Stimulated activated CD8-positive, alpha-beta memory T cell treated with anti-CD3 and anti-CD28 coated beads, Interleukin-12 subunit alpha, Interleukin-12 subunit beta, amount 100 ng/mL, for 1 hour (primary cell): ENCODE data around the gene EVA1A.

Experiments
- DNase-seq: peaks from one replicate; pipeline ENCODE4 v3.0.0-alpha.2; 2020; ENCODE audit warnings: low read depth

EVA1A gene

GRCh38 chr2:75589391-75590105, 28.8 kb upstream of the EVA1A start:
- no peak for DNase-seq

GRCh38 chr2:75587954-75588587, 27.3 kb upstream of the EVA1A start:
- no peak for DNase-seq

GRCh38 chr2:75586971-75587370, 26.2 kb upstream of the EVA1A start:
- DNase-seq = no peak

- no peak for DNase-seq
These were observed 22.1 kb upstream of the EVA1A start for GRCh38 chr2:75582840-75583239.

GRCh38 chr2:75580606-75581005, 19.9 kb upstream of the EVA1A start:
- no peak for DNase-seq

- no peak for DNase-seq
These were observed 19.4 kb upstream of the EVA1A start for GRCh38 chr2:75580156-75580555.

GRCh38 chr2:75579186-75579585, 18.4 kb upstream of the EVA1A start:
- DNase-seq = no peak

GRCh38 chr2:75577280-75577679, 16.5 kb upstream of the EVA1A start:
- DNase-seq = no peak

GRCh38 chr2:75574106-75574505, 13.4 kb upstream of the EVA1A start:
- DNase-seq = no peak

GRCh38 chr2:75573145-75573878, 12.6 kb upstream of the EVA1A start:
- DNase-seq = no peak

GRCh38 chr2:75571730-75572430, 11.1 kb upstream of the EVA1A start:
- no peak for DNase-seq

GRCh38 chr2:75570948-75571729, 10.4 kb upstream of the EVA1A start:
- no peak for DNase-seq

- no peak for DNase-seq
These were observed 9.5 kb upstream of the EVA1A start for GRCh38 chr2:75570024-75570947.

- DNase-seq = no peak
These were observed 8.8 kb upstream of the EVA1A start for GRCh38 chr2:75569546-75569945.

- no peak for DNase-seq
These were observed 7.4 kb upstream of the EVA1A start for GRCh38 chr2:75568174-75568573.

GRCh38 chr2:75565472-75566462, 5.0 kb upstream of the EVA1A start:
- no peak for DNase-seq

GRCh38 chr2:75564713-75565359, 4.1 kb upstream of the EVA1A start:
- no peak for DNase-seq

GRCh38 chr2:75564026-75564688, 3.4 kb upstream of the EVA1A start:
- DNase-seq = no peak
